ENCODE data around the gene SGCG.

GRCh38 chr13:23185542-23185941 is 4.8 kb downstream of the SGCG start:
- TF ChIP-seq, protein P1, sequence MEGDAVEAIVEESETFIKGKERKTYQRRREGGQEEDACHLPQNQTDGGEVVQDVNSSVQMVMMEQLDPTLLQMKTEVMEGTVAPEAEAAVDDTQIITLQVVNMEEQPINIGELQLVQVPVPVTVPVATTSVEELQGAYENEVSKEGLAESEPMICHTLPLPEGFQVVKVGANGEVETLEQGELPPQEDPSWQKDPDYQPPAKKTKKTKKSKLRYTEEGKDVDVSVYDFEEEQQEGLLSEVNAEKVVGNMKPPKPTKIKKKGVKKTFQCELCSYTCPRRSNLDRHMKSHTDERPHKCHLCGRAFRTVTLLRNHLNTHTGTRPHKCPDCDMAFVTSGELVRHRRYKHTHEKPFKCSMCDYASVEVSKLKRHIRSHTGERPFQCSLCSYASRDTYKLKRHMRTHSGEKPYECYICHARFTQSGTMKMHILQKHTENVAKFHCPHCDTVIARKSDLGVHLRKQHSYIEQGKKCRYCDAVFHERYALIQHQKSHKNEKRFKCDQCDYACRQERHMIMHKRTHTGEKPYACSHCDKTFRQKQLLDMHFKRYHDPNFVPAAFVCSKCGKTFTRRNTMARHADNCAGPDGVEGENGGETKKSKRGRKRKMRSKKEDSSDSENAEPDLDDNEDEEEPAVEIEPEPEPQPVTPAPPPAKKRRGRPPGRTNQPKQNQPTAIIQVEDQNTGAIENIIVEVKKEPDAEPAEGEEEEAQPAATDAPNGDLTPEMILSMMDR (conservative IDR thresholded peaks at IDR 0.05; ENCODE audit: low read length) = no peak
- no peak for TF ChIP-seq EZH2phosphoT487 (IDR thresholded peaks at IDR 0.05; ENCODE audit: borderline replicate concordance)

All from Loucy (cell line).